IMR-90 (cell line): ENCODE results near the gene TIPRL. TPM values are rescaled to one million over a fixed set of nuclear protein-coding genes. Genes with fewer than 3 reads are reported as not detected.

Source experiments
- ATAC-seq: fragments of 200-7000 bp; cut with Tn5 transposase; 2 replicates; pipeline ENCODE4 v1.9.1; 2020; ENCODE audit warnings: low read depth, mild to moderate bottlenecking, moderate library complexity
- BruUV-seq: library from RNA; stranded (reverse); fragments of 400-500 nt; replicated peaks from 2 replicates; lab custom pipeline; 2021; lab: Mats Ljungman, UMichigan
- CTCF ChIA-PET: fragments of 300-600 bp; formaldehyde crosslinking; extraction: SDS; loops from one replicate; lab custom pipeline; 2021; ENCODE audit warnings: antibody characterized with exemption; lab: Yijun Ruan, JAX
- POLR2A ChIA-PET: fragments of 300-600 bp; sonication (Branson Sonifier 250); formaldehyde crosslinking; loops from one replicate; lab custom pipeline; 2022; ENCODE audit warnings: antibody characterized with exemption; ENCODE audit not compliant: unreplicated experiment; lab: Charles Lee
- DNase-seq: peaks from one replicate; pipeline ENCODE4 v3.0.0; 2013
- H2AFZ ChIP-seq: replicated peaks from 2 replicates; pipeline ENCODE3; 2013; ENCODE audit warnings: low read length, mild to moderate bottlenecking; ENCODE audit not compliant: poor library complexity
- H2AK5ac ChIP-seq: 2 replicates; pipeline ENCODE4 v1.6.1; 2013; ENCODE audit warnings: low read depth, low read length, inconsistent platforms
- H2AK9ac ChIP-seq: replicated peaks from 2 replicates; pipeline ENCODE3; 2013; ENCODE audit warnings: mild to moderate bottlenecking, low read depth, low read length, moderate library complexity; ENCODE audit not compliant: poor library complexity
- H2BK120ac ChIP-seq: 2 replicates; pipeline ENCODE4 v1.6.1; 2013; ENCODE audit warnings: low read depth, low read length, inconsistent platforms
- H2BK15ac ChIP-seq: 3 replicates; pipeline ENCODE4 v1.6.1; 2013; ENCODE audit warnings: low read depth, low read length, inconsistent platforms
- H2BK20ac ChIP-seq: 2 replicates; pipeline ENCODE4 v1.6.1; 2013; ENCODE audit warnings: low read depth, mild to moderate bottlenecking, inconsistent platforms, low read length, moderate library complexity
- H2BK5ac ChIP-seq: 2 replicates; pipeline ENCODE4 v1.6.1; 2013; ENCODE audit warnings: mild to moderate bottlenecking, low read depth, low read length, inconsistent platforms; ENCODE audit not compliant: poor library complexity, severe bottlenecking
- H3K14ac ChIP-seq: replicated peaks from 2 replicates; pipeline ENCODE4 v1.6.1; 2013; ENCODE audit warnings: low read depth, low read length, inconsistent platforms
- H3K18ac ChIP-seq: 2 replicates; pipeline ENCODE4 v1.6.1; 2013; ENCODE audit warnings: low read depth, low read length, control low read depth
- H3K23ac ChIP-seq: 2 replicates; pipeline ENCODE4 v1.6.1; 2013; ENCODE audit warnings: low read depth, low read length, inconsistent platforms
- H3K27ac ChIP-seq: 2 replicates; pipeline ENCODE4 v1.5.1; 2013; ENCODE audit warnings: mild to moderate bottlenecking, control low read depth, low read length; ENCODE audit not compliant: insufficient read depth
- H3K27me3 ChIP-seq: 2 replicates; pipeline ENCODE4 v1.6.1; 2013; ENCODE audit warnings: low read length; ENCODE audit not compliant: control insufficient read depth, insufficient read depth
- H3K36me3 ChIP-seq: 2 replicates; pipeline ENCODE4 v1.6.1; 2013; ENCODE audit warnings: low read length, mixed read lengths; ENCODE audit not compliant: control insufficient read depth, insufficient read depth
- H3K4ac ChIP-seq: 2 replicates; pipeline ENCODE4 v1.6.1; 2013; ENCODE audit warnings: low read depth, low read length, inconsistent platforms
- H3K4me1 ChIP-seq: 2 replicates; pipeline ENCODE4 v1.6.1; 2013; ENCODE audit warnings: low read length, mixed read lengths; ENCODE audit not compliant: control insufficient read depth, insufficient read depth
- H3K4me2 ChIP-seq: 2 replicates; pipeline ENCODE4 v1.6.1; 2013; ENCODE audit warnings: low read depth, mild to moderate bottlenecking, control low read depth, low read length, moderate library complexity
- H3K4me3 ChIP-seq: 2 replicates; pipeline ENCODE4 v1.5.1; 2013; ENCODE audit warnings: low read depth, mild to moderate bottlenecking, control low read depth, low read length, moderate library complexity; ENCODE audit not compliant: insufficient read depth
- H3K56ac ChIP-seq: 2 replicates; pipeline ENCODE4 v1.6.1; 2013; ENCODE audit warnings: low read length, inconsistent platforms; ENCODE audit not compliant: insufficient read depth; ENCODE audit errors: extremely low read depth
- H3K79me1 ChIP-seq, 2 experiments: 2 replicates each; pipeline ENCODE4 v1.6.1; 2013; ENCODE audit warnings: low read length in 2 of 2, inconsistent platforms in 1 of 2, low read depth in 1 of 2
- H3K9ac ChIP-seq: 2 replicates; pipeline ENCODE4 v1.6.1; 2013; ENCODE audit warnings: low read depth, low read length, control low read depth
- H3K9me1 ChIP-seq: 2 replicates; pipeline ENCODE4 v1.6.1; 2013; ENCODE audit warnings: low read length, inconsistent platforms; ENCODE audit not compliant: insufficient read depth
- H3K9me3 ChIP-seq: 2 replicates; pipeline ENCODE4 v1.6.1; 2013; ENCODE audit warnings: low read length; ENCODE audit not compliant: control insufficient read depth, insufficient read depth
- H4K20me1 ChIP-seq: 2 replicates; pipeline ENCODE4 v1.6.1; 2013; ENCODE audit warnings: low read length, inconsistent platforms; ENCODE audit not compliant: insufficient read depth
- H4K5ac ChIP-seq: 2 replicates; pipeline ENCODE4 v1.6.1; 2013; ENCODE audit warnings: mild to moderate bottlenecking, low read depth, low read length, control low read depth
- H4K8ac ChIP-seq, 2 experiments: 2 replicates each; pipeline ENCODE4 v1.6.1; 2013; ENCODE audit warnings: low read depth in 2 of 2, low read length in 2 of 2, control low read depth in 1 of 2, inconsistent platforms in 1 of 2
- H4K91ac ChIP-seq: 2 replicates; pipeline ENCODE4 v1.6.1; 2013; ENCODE audit warnings: low read depth, low read length, inconsistent platforms; ENCODE audit not compliant: insufficient read depth
- CEBPB ChIP-seq: IDR thresholded peaks from 2 replicates; pipeline ENCODE4 v1.6.1; 2012; ENCODE audit warnings: low read depth, low read length, improper control_type of control experiment
- CTCF ChIP-seq: conservative IDR thresholded peaks from 2 replicates; pipeline ENCODE4 v1.5.1; 2012; ENCODE audit warnings: mild to moderate bottlenecking, low read depth, low read length, improper control_type of control experiment
- FOS ChIP-seq: fragments of 150-350 bp; IDR thresholded peaks from 2 replicates; pipeline ENCODE4 v1.6.1; 2016; ENCODE audit warnings: low read depth, low read length
- MAZ ChIP-seq: IDR thresholded peaks from 2 replicates; pipeline ENCODE4 v1.6.1; 2012; ENCODE audit warnings: low read depth, mild to moderate bottlenecking, low read length, improper control_type of control experiment, moderate library complexity, borderline replicate concordance
- MXI1 ChIP-seq: IDR thresholded peaks from 2 replicates; pipeline ENCODE4 v1.6.1; 2012; ENCODE audit warnings: low read depth, mild to moderate bottlenecking, low read length, moderate library complexity, borderline replicate concordance
- NFE2L2 ChIP-seq: fragments of 150-350 bp; IDR thresholded peaks from 2 replicates; pipeline ENCODE4 v1.6.1; 2016; ENCODE audit warnings: low read depth, mild to moderate bottlenecking, low read length
- RAD21 ChIP-seq: IDR thresholded peaks from 2 replicates; pipeline ENCODE4 v1.6.1; 2012; ENCODE audit warnings: low read length, improper control_type of control experiment
- RCOR1 ChIP-seq: IDR thresholded peaks from 2 replicates; pipeline ENCODE4 v1.6.1; 2012; ENCODE audit warnings: mild to moderate bottlenecking, low read length, improper control_type of control experiment; ENCODE audit not compliant: insufficient replicate concordance
- RFX5 ChIP-seq: IDR thresholded peaks from 2 replicates; pipeline ENCODE4 v1.8.0; 2012; ENCODE audit warnings: low read depth, mild to moderate bottlenecking, low read length, moderate library complexity
- SMC3 ChIP-seq: fragments of 150-350 bp; IDR thresholded peaks from 2 replicates; pipeline ENCODE4 v1.6.1; 2016; ENCODE audit warnings: low read depth, mild to moderate bottlenecking, antibody characterized with exemption, low read length, moderate library complexity
- WGBS, 2 experiments: methylation state at CpG; one replicate each; pipeline versions ENCODE4 v1.1.5 to v1.1.7; 2013; ENCODE audit warnings: missing lambda C conversion rate in 2 of 2; ENCODE audit not compliant: insufficient read length in 1 of 2; ENCODE audit errors: extremely low coverage in 2 of 2; 5-methylcytosine and 5-hydroxymethylcytosine counted together
- dilution Hi-C: fragments of 300-500 bp; cut with HindIII; formaldehyde crosslinking; loops from one replicate; pipeline ENCODE4 v1.14.3; 2018; ENCODE audit warnings: low sequenced_read_pairs; ENCODE audit not compliant: unreplicated experiment
- in situ Hi-C: fragments of 300-500 bp; cut with MboI; formaldehyde crosslinking; loops from 3 replicates; pipeline ENCODE4 v1.14.3; 2019; ENCODE audit warnings: low sequenced_read_pairs, inconsistent platforms, mixed read lengths
- intact Hi-C: fragments of 100-400 bp; cut with micrococcal nuclease; formaldehyde crosslinking; loops from 2 replicates; pipeline ENCODE4 v1.10.0; 2022
- polyA plus RNA-seq, 3 experiments: library from polyadenylated mRNA; depleted of rRNA; stranded (reverse); fragments of >200 nt; gene quantifications; 2 replicates each; pipeline ENCODE4 v1.2.3, GENCODE V29; 2012; ENCODE audit warnings: low replicate concordance in 1 of 3
- total RNA-seq: library from RNA; depleted of rRNA; stranded (reverse); fragments of >200 nt; gene quantifications from 2 replicates; pipeline ENCODE4 v1.2.3, GENCODE V29; 2012

The TIPRL gene
- total and polyA plus RNA-seq, 2 of the 4 experiments (the other 2 are of a cell fraction) = 15.4 to 23.8 TPM

GRCh38 chr1:168141871-168142385 is 36.8 kb upstream of the TIPRL start:
- peaks cover 2% of the 10 kb centered on the region; the same call in 1 of the 2 replicates for H3K27me3 ChIP-seq
- dilution Hi-C loops = no loop called here
- H2AK5ac ChIP-seq = no peak overlapping the region
- no peaks in the 10 kb centered on the region for H3K9me3 ChIP-seq
- no peak overlapping the region for H3K14ac ChIP-seq
- no peak overlapping the region for H3K4me3 ChIP-seq
- no peak overlapping the region for H4K5ac ChIP-seq
- ChIA-PET POLR2A (no interaction called here), CTCF (interaction anchor here (0.6 kb wide), 1 partner anchor 75 kb away, joined by 6 read pairs; no protein-coding TSS in a partner anchor)
- no peak overlapping the region for H3K23ac ChIP-seq
- no TSS peak for BruUV-seq
- H4K91ac ChIP-seq = no peak overlapping the region
- no peaks in the 10 kb centered on the region for H3K4me1 ChIP-seq
- DNase-seq = no peak
- H4K8ac ChIP-seq = no peak overlapping the region
- no peak overlapping the region for H2BK5ac ChIP-seq
- no peak overlapping the region for H3K9ac ChIP-seq
- no peaks in the 10 kb centered on the region for H4K20me1 ChIP-seq
- no peak overlapping the region for H2BK120ac ChIP-seq
- H3K56ac ChIP-seq = no peak overlapping the region
- H3K27ac ChIP-seq = no peak overlapping the region
- WGBS, 2 experiments = 63% methylated on average over 1 of the region's 3 CpGs; no CpG with 5 or more reads in 1 of the 2 experiments
- H2BK15ac ChIP-seq = no peak overlapping the region
- no peak overlapping the region for H2AFZ ChIP-seq
- no peak overlapping the region for H3K4me2 ChIP-seq
- TF ChIP-seq NFE2L2 = no peak
- TF ChIP-seq CEBPB = no peak
- no peak for TF ChIP-seq MAZ
- no peak for TF ChIP-seq RCOR1
- no peak for TF ChIP-seq CTCF
- TF ChIP-seq RFX5 = no peak
- TF ChIP-seq RAD21 = no peak
- TF ChIP-seq MXI1 = no peak
- TF ChIP-seq FOS = no peak
- no peak for TF ChIP-seq SMC3
- H3K18ac ChIP-seq = no peak overlapping the region
- no peak overlapping the region for H3K4ac ChIP-seq
- H3K9me1 ChIP-seq = no peaks in the 10 kb centered on the region
- no peak for ATAC-seq
- no peak overlapping the region for H2AK9ac ChIP-seq
- no peak overlapping the region for H2BK20ac ChIP-seq
- no peaks in the 10 kb centered on the region for H3K36me3 ChIP-seq
- no peaks in the 10 kb centered on the region for H3K79me1 ChIP-seq
- in situ Hi-C loops = loop anchor here (25.0 kb wide), 1 partner anchor 970 kb away; the partner anchor contains the start of gene ATP1B1
- intact Hi-C loops = no loop called here
